ENCODE data around the gene C3.
"Not testable (repeated sequence)": the region's sequence is repeated elsewhere in the genome, so short reads cannot be mapped to it uniquely, and the experiment has no call there.

Gene C3

DNA sequence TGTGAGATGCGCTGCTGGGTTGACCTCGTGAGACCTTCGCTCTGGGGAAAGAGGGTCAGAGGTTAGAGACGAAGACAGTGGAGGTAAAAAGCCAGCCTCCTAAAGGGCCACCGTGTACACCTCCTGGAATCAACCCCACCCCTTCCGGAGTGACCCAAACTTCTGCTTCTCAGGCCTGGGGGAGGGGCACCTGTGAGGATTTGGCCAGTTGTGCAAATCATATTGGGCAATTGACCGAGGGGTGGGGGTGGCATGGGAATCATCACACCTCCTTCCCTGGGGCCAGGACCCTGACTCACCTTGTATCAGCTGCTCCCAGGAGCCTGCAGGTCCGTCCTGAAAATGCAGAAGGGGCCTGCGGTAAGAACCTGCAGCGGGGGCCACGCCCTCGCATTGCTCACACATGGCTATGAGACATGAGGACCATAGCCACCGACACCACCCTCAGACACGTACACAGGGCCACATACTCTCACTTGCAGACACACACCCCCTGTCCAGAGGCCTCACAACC is 53.3 kb downstream of the C3 start:
- Histone ChIP-seq H3K9ac (ENCODE audit: insufficient read length) (no peak overlapping the region), H3K36me3 (ENCODE audit: insufficient read depth, low read length) (no peaks in the 10 kb centered on the region), H3K27ac (no peak overlapping the region), H3K9me3 (ENCODE audit: low read depth, low read length) (no peaks in the 10 kb centered on the region), H3K4me3 (no peak overlapping the region)
- TF ChIP-seq EZH2 (IDR thresholded peaks at IDR 0.05): no peak
- no peak for DNase-seq (ENCODE audit: low read depth, low spot score)

DNA sequence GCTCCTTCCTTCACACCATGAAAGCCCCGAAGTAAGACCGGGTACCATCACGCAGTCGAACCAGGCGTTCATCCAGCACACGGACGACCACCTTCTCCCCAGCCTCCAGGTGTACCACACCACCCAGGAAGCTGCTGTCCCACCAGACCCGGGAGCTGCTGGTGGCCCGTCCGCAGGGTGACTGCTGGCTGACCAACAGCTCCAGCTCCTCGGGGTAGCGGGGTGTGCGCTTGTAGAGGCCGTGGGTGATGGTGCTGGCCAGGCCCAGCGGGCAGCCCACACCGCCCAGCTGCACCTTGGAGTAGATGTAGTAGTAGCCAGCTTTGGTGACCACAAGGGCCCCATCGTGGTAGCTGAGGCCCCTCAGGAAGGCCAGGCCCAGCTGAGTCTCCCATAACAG is 55.5 kb downstream of the C3 start:
- DNase-seq (ENCODE audit: low read depth, low spot score): no peak
- H3K9me3 ChIP-seq (ENCODE audit: low read depth, low read length): no peaks in the 10 kb centered on the region
- H3K9ac ChIP-seq (ENCODE audit: insufficient read length): no peak overlapping the region
- H3K4me3 ChIP-seq: no peak overlapping the region
- no peak overlapping the region for H3K27ac ChIP-seq
- H3K36me3 ChIP-seq (ENCODE audit: insufficient read depth, low read length): no peaks in the 10 kb centered on the region
- TF ChIP-seq FOXP2 (optimal IDR thresholded peaks at IDR 0.05; ENCODE audit: control extremely low read depth, extremely low read length, insufficient read depth) (no peak), EZH2 (IDR thresholded peaks at IDR 0.05) (no peak), POLR2AphosphoS5 (IDR thresholded peaks at IDR 0.05; ENCODE audit: borderline replicate concordance, low read depth, low read length) (no peak)

DNA sequence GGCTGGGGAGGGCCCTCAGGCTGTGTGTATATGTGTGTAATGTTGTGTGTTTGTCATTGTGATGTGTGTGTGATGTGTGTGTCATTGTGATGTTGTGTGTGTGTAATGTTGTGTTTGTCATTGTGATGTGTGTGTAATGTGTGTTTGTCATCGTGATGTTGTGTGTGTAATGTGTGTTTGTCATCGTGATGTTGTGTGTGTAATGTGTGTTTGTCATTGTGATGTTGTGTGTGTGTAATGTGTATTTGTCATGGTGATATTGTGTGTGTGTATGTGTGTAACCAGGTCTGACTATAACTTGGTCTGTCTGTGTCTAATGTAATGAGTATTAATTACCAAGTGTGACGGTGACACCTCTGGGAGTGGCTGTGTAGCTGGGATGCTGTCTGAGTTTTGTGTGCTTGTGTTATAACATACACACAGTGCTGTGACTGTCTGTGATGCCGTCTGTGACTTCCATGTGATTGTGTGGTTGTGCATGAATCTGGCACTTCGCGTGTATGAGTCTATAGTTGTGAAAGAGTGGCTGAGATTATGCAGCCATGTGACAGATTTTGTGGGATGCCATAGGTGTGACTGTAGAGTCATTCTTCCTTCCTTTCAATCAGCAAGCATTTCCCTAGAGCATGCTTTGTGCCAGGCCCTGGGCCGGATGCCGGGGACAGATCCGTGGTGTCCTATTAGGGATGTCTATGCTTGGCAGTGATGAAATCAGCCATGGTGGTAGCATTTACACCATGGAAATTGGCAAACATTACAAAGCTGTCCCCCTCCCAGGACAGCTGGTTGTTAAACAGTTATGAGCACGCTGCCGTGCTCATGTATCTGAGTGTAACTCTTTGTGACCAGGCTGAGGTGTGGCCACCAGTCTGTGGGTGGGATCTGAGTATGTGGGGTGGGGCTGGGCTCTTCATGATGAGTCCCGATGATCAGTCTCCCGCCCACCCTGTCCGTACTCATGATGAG is 56.9 kb downstream of the C3 start:
- no peak for TF ChIP-seq POLR2AphosphoS5 (IDR thresholded peaks at IDR 0.05; ENCODE audit: borderline replicate concordance, low read depth, low read length)
- no peak for TF ChIP-seq EZH2 (IDR thresholded peaks at IDR 0.05)
- TF ChIP-seq FOXP2 (optimal IDR thresholded peaks at IDR 0.05; ENCODE audit: control extremely low read depth, extremely low read length, insufficient read depth): no peak

DNA sequence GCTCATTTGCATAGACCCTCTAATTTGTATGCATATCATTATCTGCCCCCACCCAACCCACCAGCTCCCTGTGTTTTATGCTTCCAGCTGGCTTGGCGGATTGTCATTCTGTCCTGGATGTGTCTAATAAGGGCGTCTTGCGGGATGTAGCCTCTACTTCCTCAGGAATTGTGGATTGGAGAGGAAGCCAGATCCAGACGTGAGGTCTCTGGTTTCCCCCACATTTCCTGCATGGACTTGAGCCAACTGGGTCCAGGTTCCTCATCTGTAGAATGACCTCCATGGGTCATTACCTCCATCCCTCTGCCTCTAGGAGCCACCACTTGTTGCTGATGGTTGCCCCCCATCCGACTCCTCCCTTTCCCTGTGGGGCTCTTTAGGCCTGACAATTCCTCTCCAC is 57.7 kb downstream of the C3 start:
- Histone ChIP-seq H3K36me3 (ENCODE audit: insufficient read depth, low read length) (no peaks in the 10 kb centered on the region), H3K9ac (ENCODE audit: insufficient read length) (no peak overlapping the region), H3K9me3 (ENCODE audit: low read depth, low read length) (no peaks in the 10 kb centered on the region), H3K27ac (no peak overlapping the region), H3K4me3 (no peak overlapping the region)
- no peak for TF ChIP-seq EZH2 (IDR thresholded peaks at IDR 0.05)
- no peak for TF ChIP-seq POLR2AphosphoS5 (IDR thresholded peaks at IDR 0.05; ENCODE audit: borderline replicate concordance, low read depth, low read length)
- TF ChIP-seq FOXP2 (optimal IDR thresholded peaks at IDR 0.05; ENCODE audit: control extremely low read depth, extremely low read length, insufficient read depth): no peak
- no peak for DNase-seq (ENCODE audit: low read depth, low spot score)

More for the DNA sequence above, 56.9 kb downstream of the C3 start:
- H3K9me3 ChIP-seq (ENCODE audit: low read depth, low read length): no peaks in the 10 kb centered on the region
- H3K4me3 ChIP-seq: no peak overlapping the region
- DNase-seq (ENCODE audit: low read depth, low spot score): no peak
- H3K27ac ChIP-seq: no peak overlapping the region
- H3K36me3 ChIP-seq (ENCODE audit: insufficient read depth, low read length): no peaks in the 10 kb centered on the region
- no peak overlapping the region for H3K9ac ChIP-seq (ENCODE audit: insufficient read length)

DNA sequence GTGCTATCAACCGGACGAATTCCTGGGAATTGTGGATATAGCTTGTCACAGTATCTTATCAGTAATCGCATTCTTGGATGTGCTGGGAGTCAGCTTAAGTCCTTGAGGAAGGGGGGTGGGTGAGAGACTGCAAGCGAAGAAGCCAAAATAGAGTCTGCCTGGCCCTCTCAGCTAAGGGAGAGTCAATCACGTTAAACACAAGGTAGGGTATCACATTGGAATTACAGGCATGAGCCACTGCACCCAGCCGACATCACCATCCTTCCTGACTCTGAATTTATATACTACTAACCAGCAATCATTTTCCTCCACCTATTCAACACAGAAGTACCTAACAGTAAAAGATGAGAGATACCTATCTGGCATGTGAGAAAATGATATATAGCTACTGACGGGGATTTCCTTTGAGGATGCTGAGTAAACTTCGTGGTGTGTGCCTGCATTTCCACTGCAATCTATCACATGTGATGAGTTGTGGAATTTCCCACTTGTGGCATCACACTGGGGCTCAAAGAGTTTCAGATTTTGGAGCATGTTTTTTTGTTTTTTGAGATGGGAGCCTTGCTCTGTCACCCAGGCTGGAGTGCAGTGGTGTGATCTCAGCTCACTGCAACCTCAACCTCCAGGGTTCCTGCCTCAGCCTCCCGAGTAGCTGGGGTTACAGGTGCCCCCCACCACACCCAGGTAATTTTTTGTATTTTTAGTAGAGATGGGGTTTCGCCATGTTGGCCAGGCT is 58.8 kb downstream of the C3 start:
- DNase-seq (ENCODE audit: low read depth, low spot score); H3K36me3 ChIP-seq (ENCODE audit: insufficient read depth, low read length); H3K9ac ChIP-seq (ENCODE audit: insufficient read length); H3K9me3 ChIP-seq (ENCODE audit: low read depth, low read length); H3K4me3 ChIP-seq; H3K27ac ChIP-seq: not testable (repeated sequence)

DNA sequence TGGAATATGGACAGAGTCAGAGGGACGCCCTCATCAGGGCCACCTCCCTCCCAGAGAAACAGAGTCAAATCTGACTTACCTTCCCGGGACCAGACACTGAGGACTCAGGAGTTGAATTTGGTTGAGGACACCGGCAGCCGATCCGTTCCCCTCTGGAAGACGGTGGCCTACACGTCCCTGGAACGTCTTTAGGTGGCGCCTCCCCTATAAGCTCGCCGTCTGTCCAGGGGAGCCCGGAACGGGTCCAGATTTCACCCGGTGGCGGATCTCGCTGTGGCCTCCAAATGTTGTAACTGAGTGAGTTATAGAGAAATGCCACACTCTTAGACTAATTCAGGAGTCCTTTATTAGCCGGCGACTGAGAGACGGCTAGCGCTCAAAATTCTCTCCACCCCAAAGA is 59.5 kb downstream of the C3 start:
- H3K9ac ChIP-seq (ENCODE audit: insufficient read length): no peak overlapping the region
- no peak overlapping the region for H3K27ac ChIP-seq
- no peak for DNase-seq (ENCODE audit: low read depth, low spot score)
- no peak for TF ChIP-seq POLR2AphosphoS5 (IDR thresholded peaks at IDR 0.05; ENCODE audit: borderline replicate concordance, low read depth, low read length)
- TF ChIP-seq FOXP2 (optimal IDR thresholded peaks at IDR 0.05; ENCODE audit: control extremely low read depth, extremely low read length, insufficient read depth): no peak
- TF ChIP-seq EZH2 (IDR thresholded peaks at IDR 0.05): no peak
- H3K36me3 ChIP-seq (ENCODE audit: insufficient read depth, low read length): no peaks in the 10 kb centered on the region
- H3K4me3 ChIP-seq: no peak overlapping the region
- H3K9me3 ChIP-seq (ENCODE audit: low read depth, low read length): no peaks in the 10 kb centered on the region

DNA sequence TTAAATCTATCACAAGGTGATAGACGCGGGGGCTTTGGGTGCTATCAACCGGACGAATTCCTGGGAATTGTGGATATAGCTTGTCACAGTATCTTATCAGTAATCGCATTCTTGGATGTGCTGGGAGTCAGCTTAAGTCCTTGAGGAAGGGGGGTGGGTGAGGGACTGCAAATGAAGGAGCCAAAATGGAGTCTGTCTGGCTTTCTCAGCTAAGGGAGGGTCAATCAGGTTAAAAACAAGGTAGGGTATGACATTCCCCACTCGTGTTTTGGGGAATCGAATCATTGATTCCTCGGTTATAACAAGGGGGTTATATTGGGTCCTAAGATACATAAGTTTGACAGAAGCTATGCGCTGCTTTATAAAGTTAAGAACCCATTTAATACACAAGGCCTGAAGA is 64.1 kb downstream of the C3 start:
- DNase-seq (ENCODE audit: low read depth, low spot score); H3K9ac ChIP-seq (ENCODE audit: insufficient read length); H3K9me3 ChIP-seq (ENCODE audit: low read depth, low read length): not testable (repeated sequence)

DNA sequence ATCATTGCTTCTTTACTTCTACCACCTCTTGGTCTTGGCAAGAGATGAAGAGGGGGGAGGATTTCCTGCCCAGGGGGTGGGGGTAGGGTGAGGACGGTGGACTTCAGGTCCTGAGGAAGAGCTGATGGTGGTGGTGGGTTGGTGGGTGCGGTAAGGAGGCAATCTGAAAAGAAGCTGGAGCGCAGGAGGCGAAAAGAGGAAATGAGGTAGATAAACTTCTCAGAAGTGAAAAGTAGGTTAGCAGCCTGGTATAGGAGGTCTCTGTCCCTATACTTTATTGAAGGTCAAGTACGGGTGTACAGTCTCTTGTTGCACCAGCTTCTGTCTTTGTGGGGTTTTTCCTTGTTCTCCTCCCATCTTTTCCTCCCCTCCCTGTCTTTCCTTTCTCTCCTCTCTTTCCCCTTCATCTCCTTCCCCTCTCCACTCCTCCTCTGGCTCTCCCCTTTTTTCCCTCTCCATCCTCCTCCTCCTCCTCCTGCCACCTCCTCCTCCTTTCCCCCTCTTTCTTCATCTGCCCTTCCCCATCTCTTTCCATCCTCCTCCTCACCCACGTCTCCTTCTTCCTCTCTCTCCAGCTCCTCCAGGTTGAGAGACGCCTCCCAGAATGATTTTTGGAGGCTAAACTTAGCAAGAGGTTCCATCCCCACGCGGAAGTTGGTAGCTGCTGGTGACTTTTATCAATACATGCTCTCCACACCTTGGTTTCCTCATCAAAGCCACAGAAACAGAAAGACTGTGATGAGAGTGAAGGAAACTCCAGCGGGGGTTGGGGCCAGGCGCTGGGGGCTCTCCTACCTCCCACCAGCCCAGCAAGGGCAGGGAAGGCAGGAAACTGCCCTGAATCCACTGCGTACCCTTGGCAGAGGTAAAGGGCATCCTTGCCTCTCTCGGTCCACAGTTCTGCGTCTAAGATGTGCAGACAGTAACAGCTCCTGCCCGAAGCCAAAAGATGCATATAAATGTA is 65.8 kb downstream of the C3 start:
- Histone ChIP-seq H3K9ac (ENCODE audit: insufficient read length) (no peak overlapping the region), H3K9me3 (ENCODE audit: low read depth, low read length) (no peaks in the 10 kb centered on the region), H3K27ac (no peak overlapping the region), H3K36me3 (ENCODE audit: insufficient read depth, low read length) (no peaks in the 10 kb centered on the region), H3K4me3 (no peak overlapping the region)
- DNase-seq (ENCODE audit: low read depth, low spot score): no peak
- no peak for TF ChIP-seq EZH2 (IDR thresholded peaks at IDR 0.05)
- no peak for TF ChIP-seq POLR2AphosphoS5 (IDR thresholded peaks at IDR 0.05; ENCODE audit: borderline replicate concordance, low read depth, low read length)
- no peak for TF ChIP-seq FOXP2 (optimal IDR thresholded peaks at IDR 0.05; ENCODE audit: control extremely low read depth, extremely low read length, insufficient read depth)

More for the DNA sequence above, 64.1 kb downstream of the C3 start:
- not testable (repeated sequence) for H3K27ac ChIP-seq; H3K36me3 ChIP-seq (ENCODE audit: insufficient read depth, low read length); H3K4me3 ChIP-seq

Measured in SK-N-MC (cell line).